GM19467 (cell line): ENCODE results near the gene FXYD2.

Experiments
- ATAC-seq: cut with Tn5 transposase; IDR thresholded peaks from one replicate; pipeline ENCODE4 v1.9.1; 2021; ENCODE audit warnings: mild to moderate bottlenecking, moderate library complexity; ENCODE audit not compliant: unreplicated experiment

Gene FXYD2

DNA sequence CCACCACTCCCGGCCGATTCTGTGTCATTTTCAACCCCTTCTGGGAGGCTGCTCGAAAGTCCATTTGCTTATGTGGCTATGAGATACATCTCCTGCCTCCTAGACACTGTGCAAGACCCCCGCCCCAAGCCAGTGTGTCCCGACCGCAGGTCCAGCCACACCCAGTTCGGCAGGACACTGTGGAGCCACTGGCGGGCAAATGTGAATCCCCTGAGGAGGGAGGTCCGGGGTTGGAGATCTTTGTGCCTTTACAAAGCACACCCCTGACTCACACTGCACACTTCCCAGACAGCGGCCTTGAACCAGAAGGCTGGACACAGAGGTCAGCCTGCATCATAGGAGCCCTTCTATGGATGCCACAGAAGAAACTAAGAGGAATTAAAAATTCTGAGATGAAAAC lies 34.5 kb upstream of the FXYD2 start:
- no peak for ATAC-seq

DNA sequence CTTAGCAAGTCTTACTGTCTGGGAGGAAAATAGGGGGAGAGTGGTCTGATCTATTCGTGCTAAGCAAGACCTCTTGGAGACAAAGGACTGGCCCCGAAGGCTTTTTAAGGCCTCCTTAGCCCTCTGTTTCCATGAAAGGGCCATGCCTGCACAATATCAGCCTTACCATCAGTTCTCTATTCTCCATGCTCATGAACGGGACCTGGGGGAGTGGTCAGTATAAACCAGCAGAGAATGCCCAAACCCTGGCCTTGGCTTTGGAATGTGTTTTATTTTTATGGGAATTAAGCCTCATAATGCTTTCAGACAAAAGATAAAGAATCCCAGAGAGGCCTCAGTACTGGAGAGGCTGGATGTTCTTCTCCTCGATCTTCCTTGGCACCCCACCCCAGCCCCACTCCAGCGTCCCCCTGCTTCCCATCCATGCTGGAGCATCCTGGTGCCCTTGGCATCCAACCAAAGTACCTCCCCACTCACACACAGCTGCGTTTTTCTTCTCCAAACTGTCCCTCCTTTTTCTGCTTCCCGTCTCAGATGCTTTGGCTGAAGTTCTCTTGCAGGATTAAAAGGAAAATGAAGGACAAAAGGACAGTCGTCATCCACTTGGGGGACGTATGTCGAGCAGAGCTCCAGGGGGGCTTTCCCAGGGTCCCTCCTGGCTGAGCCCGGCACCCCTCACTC lies 33.3 kb upstream of the FXYD2 start:
- no peak for ATAC-seq

DNA sequence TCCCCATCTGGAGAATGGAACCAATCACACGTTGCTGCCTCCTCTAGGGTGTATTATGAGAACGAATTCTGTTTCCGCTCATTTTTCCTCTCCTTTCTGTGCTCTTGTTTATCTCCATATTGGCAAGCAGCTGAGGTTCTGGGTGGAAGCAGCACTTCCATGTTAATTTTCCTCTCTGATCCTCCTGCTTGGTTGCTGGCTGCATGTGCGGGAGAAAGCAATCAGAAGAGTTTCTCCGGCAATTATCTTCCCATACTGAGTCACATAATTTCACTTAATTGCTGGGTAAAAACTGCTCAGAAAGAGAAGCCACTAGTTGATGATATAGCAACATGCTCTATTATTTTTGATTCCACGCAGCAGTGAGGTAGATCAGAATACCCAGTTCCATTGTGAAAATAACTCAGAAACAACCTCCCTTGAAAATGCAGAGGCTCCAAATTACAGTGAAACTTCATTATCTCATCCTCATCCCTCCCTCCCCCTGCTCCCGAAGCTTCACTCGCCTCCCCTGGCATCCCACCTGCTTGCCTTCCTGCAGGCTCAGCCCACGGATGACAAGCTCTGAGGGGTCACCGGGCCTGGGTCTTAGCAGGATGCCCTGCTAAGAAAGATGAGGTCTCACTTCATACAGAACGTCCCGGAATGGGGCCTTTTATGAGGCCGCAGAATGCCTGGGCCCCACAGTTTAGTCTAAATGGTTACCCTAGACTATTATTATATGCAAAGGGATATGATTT lies 31.5 kb upstream of the FXYD2 start:
- ATAC-seq = no peak

DNA sequence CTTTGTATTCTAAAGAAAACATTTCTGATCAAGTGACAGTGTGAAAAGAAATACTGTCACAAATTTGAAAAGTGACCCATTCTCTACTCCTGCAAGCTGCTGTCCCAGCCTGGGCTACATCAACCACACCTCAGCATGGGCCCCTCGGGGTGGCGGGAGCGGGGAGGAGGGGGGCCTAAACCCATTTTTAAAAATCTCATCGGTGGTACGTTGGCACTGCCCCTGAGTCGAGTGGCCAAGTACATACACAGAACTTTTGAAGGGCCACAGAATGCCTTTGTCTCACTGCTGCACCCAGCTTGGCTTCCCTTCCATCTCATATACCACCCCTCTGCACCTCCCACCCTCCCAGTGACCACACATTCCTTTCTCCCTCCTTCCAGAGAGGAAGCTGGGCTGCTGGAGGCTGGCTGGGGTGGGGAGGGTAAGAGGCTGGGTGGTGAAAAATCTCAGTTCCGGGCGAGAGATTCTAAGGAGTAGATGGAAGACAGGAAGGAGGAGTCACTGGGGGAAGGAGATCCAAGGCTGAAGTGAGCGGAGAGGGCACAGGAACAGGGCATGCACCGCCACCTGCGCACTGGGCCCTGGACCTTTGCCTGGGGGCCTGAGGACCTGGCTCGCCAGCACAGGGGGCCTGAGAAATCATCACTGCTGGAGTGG lies 30.8 kb upstream of the FXYD2 start:
- no peak for ATAC-seq

DNA sequence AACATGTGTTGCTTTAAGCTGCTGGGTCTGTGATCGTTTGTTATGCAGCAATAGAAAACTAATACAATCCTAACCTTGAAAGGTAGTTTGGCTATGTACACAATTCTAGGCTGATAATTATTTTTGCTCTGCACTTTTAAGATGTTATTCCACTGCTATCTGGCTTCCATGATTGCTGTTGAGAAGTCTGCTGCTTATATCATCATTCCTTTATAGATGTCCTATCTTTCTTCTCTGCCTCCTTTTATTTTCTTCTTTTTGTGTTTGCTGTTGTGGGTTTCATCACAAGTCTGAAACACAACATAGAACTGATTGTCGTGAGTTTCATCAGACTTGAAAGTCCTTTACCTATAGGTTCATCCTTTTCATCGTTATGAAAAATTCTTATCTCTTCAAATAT lies 27.8 kb upstream of the FXYD2 start:
- no peak for ATAC-seq

DNA sequence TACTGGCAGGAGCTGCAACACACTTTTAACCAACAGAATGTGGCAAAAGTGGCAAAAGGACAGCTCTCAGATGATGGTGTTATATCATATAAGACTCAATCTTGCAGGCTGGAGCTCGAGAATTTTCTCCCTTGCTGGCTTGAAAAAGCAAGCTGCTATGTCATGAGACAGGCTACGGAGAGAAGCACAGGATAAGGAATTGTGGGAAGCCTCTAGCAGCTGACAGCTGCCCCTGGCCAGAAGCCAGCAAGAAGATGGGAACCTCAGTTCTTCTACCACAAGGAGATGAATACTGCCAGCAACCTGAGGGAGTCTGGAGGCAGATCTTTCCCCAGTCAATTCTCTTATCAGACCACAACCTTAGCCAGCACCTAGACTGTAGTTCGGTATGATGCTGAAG lies 27.3 kb upstream of the FXYD2 start:
- ATAC-seq = no peak

DNA sequence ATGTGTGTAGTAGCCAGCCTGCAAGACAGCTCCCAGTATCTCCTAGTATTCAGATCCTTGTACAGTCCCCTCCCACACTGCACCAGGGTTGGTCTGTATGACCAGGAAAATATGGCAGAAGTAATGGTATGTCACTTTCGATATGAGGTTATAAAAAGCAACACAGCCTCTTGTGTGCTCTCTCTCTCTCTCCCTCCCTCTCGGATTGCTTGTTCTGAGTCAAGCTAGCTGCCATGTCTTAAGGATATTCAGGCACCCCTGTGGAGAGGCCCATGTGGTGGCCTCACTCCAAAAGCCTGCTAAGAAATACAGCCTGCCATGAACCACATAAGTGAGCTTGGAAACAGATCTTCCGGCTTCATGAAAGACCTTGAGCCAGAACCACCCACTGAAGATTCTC lies 26.6 kb upstream of the FXYD2 start:
- ATAC-seq = no peak

DNA sequence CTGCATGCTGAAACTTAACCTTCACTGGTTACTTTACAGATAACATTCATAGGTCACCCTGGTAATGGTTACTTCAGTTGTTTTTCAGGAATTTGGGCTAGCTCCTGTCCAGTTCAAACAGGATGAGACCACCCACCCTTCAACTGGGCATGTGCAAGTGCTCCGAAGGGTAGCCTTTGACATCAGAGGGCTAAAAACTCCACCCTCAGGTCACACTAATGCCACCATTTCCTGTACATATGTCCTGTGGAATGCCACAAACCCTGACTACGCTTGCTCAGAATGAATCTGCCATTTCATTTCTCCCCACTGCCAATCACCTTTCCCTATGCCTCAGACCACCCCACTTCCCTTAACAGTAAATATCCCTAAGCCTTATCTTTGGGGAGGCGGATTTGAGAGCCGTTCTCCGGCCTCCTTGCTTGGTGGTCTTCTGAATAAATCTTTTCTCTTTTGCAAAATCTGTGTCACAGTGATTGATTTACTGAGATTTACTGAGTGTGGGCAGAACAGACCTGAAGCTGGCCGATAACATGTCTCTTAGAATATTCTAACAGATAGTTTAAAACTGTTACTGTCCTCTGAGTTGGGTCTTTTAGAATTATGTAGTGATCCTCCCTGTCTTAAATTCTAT lies 25.4 kb upstream of the FXYD2 start:
- no peak for ATAC-seq

DNA sequence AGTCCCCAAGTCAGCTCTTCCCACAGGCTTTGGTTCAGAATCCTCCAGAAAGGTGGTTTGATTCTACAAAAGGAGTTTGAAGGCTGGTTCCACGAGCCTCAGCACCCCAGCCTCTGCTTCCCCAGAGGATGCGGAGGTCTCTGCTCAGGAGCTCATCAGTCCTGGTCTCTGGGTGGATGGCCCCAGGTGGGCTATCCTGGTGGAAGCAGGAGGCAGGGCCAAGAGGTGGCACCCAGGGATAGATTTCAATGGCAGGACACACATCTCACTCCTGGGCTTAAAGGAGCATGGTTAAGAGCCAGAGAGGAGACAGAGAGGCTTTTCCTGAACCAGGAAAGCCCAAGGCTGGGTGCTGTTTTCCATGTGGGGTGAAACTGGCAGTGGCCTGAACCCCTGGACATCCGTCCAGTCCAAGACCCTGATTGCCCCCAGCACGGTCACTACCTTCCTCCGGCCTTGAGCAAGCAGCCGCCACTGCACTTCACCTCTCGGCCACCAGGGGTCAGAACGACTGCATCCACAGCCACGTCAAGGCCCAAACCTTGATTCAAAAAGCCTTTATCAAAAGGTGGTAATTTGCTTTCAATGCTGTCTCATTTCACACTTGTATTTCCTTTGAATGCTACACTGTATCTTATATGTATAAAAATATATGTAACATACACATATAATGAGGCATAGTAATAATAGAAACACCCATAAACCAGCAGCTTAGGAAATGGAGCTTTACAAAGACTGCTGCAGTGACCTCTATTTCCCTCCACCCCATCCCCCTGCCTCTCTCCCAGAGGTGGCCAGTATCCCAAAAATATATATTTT lies 19.3 kb upstream of the FXYD2 start:
- ATAC-seq = no peak

DNA sequence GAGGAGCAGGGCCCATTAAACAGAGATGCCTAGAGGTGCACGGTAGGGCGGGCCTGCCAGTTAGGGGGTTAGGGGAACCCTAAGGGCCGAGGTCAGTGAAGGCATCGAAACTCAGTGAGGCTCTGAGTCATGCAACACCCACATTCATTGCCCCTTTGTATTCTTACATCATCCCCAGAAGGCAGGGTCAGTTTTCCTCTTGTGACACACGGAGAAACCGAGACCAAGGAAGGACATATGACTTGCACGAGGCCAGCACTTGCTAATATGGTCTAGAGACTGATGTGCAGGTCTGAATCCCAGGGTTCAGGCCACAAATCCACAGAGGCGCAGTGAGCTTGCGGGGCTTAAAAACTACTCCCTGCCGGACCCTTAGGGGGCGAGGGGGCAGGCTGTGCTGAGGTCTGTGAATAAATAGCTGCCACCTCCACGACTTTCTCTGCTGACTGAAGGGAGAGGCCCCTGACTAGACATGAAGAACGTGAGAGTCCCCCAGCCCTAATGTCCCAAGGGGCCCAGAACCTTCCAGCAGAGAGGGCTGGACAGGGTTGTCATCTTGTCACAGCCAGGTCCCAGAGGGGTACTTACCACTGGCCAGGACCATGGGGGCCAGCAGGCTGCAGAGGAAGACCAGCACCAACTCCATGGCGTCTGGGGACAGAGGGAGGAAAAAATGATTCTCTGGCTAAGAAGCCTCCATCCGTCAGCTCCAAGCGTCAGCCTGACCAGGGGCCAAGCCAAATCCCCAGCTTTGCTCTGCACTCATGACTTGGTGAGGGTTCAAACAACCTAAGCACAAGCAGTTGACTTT lies 17.8 kb upstream of the FXYD2 start:
- ATAC-seq = no peak

DNA sequence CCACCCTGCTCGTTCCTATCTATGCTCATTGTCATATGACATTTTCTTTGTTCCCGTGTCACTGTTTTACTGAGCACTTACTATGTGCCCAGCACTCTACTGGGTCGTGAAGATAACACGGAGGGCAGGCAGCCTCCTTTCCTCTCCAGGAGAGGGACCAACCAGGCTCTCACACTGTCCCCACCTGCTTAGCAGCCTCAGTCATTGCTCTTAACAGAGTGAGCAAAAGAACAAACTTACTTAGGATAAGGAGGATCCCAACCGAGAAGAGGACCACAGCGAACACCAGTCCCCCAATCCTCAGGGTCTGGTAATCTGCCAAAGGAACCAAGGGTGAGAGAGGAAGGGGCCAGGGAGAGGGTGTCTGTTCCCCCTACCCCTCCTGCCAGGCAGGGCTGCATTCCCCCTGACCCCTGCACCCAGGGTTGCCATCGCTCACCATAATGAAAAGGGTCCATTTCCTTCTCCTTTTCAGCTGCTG lies 17.0 kb upstream of the FXYD2 start:
- no peak for ATAC-seq

DNA sequence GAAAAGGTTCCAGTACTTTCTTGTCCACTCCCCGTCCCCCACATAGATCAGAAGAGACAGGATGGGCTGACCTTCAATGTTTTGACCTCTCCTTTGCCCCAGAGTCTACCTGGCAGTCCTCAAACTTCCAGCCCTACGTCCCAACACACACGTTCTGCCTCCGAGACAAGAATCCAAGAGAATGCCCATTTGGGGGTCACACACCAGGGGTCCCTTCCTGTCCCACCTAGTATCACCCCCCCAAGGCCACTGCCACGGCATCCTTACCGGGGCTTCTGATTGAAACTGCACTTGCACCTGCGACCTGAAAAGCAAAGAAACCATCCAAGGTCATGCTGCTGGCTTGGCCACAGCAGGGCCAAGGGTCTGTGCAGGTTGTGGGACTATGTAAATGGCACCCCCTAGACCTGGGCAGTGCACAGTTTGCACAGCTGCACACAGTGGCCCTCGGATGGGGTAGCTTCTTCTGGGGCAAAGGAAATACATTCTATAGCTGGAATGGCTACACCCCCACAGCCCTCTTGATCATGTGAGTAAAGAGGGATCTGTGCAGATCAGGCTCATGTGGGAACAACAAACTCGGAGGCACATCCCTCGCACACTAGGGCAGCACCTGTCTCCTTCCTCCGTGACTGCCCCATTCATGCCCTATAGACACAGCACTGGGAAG lies 16.5 kb upstream of the FXYD2 start:
- ATAC-seq = no peak

DNA sequence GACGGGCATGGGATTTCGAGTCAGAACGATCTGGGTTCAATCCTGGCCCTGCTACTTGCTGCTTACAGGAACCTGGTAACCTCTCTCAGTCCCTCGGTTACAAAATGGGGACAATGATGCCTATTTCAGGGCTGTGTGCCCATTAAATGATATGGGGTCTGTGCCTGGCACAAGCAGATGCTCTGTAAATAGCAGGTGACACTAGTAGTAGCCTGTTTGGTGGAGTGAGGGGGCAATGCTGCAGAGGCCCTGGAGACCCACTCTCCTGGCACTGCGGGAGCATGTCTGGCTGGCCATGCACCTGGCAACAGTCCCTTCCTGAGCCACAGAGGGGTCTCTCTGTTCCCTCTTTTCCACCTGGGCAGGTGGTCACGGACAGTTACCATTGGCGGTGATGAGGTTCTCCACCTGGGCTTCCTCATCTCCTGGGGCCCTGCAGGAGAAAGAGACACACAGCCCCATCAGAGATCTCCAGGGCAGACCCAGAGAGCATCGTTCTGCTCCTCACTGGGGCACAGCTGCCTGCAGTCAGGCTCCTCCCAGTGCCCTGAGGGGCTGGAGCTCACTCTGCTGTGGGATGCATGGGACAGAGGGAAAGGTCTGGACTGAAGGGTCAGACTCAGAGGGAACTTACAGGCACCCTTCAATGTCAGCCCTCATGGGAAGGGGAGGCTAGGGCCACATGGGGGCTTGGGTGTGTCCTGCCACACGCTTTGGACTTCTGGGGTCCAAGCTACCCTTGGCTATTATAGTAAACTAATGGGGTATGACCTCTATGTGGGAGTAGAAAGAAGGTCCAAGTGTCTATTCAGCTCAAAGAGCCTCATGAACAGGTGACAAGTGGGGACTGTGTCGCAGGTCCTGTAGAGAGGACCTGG lies 15.6 kb upstream of the FXYD2 start:
- no peak for ATAC-seq

DNA sequence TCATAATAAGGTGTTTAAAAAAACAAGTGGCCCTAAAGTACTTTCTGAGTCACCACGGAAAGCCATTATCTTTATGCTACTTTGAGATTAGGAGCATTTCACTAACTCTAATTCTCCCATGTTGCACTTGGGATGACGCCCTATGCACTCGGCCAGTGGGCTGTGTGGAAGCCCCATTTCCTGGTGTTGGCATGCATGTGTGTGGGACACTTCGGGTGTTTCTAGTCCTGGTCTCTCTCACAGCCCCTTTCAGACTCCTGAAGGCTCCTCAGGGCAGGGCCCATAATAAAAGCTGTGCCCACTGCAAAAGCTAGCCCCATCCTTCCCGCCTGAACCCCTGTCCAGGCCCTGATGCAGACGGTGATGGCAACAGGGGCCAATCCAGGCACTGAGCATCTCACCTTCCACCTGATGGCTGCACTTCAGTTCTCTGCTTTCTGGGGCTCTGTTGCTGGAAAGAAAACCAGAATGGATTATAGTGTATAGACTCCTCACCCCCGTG lies 14.9 kb upstream of the FXYD2 start:
- no peak for ATAC-seq

DNA sequence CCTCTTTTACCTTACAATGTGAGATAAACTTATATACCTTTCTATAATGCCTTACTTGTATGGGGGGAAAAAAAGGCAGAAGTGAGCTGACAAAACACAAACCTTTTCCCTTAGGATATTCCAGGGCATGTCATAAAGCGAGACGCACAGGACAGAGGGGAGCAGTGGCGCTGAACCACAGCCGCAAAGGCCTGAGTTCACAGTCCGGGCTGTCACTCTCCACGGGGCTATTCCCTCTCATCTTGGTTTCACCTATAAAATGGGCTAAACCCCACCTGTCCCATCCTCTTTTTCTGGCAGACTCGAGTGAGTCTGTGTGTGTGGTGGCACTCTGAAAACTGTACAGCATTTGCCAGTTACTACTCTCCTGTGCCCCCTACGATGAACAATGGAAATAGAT lies 14.4 kb upstream of the FXYD2 start:
- no peak for ATAC-seq

DNA sequence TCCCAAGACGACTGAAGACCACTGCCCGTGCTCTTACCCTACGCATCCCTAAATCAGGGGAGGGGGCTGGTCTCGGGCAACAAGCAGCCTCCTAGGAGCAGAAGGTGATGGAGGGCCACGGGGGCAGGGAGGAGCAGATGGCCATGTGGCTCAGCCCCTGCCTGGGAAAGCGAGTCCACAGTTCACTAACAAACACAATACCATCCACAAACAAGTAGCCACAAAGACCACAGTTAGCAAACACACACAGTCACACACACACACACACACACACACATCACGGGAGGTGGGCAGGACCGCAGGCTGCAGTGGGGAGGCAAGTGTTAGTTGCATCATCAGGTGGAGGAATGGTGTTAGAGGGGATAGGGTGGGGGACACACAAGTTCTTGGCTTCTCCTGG lies 13.2 kb upstream of the FXYD2 start:
- no peak for ATAC-seq

DNA sequence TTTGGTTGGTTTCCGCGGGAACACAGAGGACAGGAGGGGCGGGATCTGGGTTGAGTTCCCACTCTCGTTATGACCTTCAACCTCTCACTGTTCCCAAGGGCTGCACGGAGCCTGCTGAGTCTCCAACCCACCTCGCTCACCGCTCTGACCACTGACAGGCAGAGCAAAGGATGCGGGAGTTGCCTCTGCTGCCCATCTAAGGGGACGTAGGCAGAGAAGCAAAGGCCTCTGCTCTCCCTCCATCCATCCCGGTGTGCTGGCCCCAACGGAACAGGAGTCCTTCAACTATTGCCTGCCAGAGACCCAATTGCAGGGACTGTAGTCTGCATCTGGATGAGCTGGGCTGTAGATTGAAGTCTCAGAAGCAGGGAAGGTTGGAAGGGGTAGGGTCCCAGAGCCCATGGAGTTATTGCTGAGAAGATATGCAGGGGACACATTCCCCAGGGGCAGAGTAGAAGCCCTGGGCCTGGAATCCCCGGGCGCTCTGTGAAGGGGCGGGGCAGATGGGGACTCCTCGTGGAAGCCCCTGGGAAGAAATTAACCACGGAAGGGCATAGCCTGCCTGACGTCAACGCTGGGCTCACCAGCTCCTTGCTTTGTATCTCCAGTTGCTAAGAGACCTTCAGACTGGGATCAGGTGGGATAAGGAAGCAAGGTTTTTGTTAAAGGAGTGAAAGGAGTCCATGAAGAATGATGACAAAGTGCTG lies 12.7 kb upstream of the FXYD2 start:
- ATAC-seq = no peak
